HG03457 (cell line): ENCODE measurements around the gene C1R.

Experiments
- ATAC-seq: cut with Tn5 transposase; IDR thresholded peaks from one replicate; pipeline ENCODE4 v1.9.1; 2021; ENCODE audit warnings: moderate number of reproducible peaks; ENCODE audit not compliant: unreplicated experiment

C1R gene

GRCh38 chr12:7092229-7092985, at the start of gene C1R:
TSS of gene C1R (minus strand) at chr12:7092445. CDS start at chr12:7092388, 57 bp downstream.
- ATAC-seq: no peak

DNA sequence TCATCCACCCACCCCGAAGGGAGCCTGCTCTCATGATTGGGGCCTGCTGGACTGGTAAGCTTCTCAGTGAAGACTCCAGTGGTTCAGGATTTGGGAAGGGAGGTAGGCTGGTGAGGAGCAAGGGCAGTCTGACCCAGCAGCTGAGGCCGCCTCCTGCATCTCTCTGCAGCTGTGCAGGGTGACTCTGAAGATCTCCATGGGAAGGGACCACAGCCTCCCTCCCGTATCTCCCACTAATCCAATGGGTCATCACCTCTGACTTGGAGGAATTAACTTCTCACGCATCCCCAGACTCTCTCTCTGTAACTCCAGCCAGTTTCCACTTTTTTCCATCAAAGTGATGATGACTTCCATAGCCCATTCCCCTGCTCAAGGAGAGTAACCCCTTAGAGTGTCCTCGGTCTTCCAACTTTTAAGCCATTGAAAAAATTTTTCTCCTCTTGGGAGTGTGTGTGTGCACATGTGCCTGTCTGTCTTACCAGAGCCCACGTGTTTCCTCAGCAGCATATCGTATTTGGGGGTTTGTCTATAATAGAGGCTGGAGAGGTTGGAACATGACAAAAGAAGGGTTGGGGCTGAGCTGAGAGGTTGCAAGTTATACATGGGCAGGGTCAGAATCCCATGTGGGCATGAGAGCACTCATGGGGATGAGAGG, 49.2 kb upstream of the C1R start:
- no peak for ATAC-seq

GRCh38 chr12:7139200-7139599, 47.0 kb upstream of the C1R start:
- no peak for ATAC-seq

DNA sequence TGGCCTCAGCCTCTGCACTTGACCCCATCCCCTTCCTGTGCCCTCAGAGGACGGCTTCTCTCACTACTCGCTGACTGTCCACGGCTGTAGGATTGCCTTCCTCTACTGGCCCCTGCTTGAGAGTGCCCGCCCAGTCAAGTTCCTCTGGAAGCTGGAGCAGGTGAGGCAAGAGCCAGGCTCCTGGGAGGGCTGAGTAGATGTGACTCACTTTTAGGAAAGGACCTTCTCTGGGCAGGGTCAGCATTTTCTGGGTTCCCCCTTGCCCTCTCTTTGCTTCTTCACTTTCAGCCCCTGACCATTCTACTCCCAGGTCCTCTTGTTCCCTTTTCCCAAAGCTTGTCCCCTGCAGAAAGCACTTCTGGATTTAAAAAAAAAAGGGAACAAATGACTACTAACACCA, 45.7 kb upstream of the C1R start:
- ATAC-seq: no peak

DNA sequence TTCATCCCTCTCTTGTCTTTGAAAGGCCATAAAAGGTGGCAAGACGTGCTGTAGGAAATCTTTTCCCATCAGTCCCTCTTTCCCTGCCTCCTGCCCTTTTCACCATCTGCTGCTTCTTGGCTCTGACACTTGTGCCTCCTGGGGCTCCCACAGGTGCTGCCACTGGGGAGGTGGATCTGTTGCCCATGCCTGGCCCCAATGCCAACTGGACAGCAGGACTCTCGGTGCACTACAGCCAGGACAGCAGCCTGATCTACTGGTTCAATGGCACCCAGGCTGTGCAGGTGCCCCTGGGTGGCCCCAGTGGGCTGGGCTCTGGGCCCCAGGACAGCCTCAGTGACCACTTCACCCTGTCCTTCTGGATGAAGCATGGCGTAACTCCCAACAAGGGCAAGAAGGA, 44.4 kb upstream of the C1R start:
- no peak for ATAC-seq

DNA sequence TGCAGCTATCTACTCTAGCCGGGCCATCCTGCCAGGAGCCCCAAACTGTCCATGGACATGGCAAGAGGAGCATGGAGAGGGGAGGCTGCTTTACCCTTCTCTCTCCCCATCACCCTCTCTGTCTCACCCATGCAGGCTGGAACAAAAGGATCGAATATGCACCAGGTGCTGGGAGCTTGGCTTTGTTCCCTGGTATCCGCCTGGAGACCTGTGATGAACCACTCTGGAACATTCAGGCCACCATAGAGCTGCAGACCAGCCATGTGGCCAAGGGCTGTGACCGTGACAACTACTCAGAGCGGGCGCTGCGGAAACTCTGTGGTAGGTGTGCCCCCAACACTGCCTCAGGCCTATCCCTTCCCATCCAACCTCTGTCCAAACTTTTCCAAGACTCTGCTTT, 43.8 kb upstream of the C1R start:
- ATAC-seq: no peak

DNA sequence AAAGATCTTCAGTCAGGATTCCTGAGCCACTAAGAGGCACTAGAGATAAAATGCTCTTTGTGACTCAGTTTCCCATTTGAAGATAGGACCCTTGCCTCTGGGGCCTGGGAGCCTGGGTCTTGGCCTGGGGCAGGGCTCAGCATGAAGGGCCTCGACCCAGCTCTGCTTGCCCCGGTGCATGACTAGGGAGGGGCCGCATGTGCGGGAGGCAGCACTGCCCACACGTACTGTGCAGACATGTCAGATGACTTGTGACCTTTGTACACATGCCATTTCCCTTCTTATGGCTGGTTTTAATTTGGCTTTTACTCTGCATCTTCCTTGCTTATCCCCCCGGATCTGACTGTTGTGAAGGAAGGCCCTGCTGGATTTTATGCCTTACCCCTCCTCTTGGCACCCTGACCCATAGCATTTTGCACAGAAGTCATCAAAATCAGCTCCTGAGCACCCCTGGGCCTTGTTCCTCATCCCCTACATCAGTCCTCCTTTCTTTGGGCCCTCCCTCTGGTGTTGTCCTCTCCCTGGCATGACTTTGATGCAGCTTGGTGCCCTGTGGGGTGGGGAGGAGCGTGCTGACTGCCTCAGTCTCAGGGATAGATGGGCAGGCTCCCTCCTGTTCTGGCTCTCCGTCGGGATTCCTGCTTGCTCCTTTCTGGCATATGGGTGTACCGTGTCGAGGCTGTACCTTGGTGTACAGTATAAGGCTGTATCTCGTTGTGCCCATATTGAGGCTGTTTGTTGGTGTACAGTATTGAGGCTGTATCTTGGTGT, 42.3 kb upstream of the C1R start:
- no peak for ATAC-seq

GRCh38 chr12:7131502-7131866, 39.2 kb upstream of the C1R start:
- no peak for ATAC-seq

DNA sequence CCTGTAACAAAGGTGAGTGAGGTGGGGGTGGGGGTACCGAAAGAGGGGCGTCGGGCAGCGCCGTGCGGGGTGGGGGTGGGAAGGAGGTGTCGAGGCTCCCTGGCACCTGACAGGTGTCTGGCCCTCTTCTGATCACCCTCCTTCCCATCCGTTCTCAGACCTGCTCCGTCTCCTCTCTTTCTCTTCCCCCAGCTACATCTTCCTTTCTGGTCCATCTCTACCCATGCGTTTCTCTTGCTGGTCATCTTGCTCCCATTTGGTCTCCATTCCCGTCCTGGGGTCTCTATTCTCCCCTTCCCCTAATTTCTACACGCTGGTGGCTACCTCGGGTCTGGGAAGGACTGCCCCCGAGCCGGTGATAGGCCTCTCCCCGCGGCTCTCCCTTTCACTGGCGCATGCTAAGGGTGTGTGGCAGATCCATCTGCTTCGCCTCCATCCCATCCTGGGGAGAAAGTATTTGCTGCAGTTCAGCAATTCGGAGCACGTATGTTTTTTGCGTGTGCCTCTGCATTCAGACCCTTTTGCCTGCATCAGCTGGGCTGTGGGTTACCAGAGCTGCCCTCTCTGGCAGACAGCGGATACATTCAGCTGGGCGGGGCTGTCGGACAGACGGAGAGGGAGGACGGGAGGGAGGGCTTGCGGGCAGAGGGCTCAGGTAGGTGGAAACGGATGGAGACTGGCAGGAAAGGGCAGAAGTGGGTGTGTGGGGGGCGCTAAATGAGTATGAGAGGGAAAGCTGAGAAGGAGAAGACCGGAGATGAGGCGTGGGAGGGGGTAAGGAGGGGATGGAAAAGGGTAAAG, 38.7 kb upstream of the C1R start:
- ATAC-seq: no peak

DNA sequence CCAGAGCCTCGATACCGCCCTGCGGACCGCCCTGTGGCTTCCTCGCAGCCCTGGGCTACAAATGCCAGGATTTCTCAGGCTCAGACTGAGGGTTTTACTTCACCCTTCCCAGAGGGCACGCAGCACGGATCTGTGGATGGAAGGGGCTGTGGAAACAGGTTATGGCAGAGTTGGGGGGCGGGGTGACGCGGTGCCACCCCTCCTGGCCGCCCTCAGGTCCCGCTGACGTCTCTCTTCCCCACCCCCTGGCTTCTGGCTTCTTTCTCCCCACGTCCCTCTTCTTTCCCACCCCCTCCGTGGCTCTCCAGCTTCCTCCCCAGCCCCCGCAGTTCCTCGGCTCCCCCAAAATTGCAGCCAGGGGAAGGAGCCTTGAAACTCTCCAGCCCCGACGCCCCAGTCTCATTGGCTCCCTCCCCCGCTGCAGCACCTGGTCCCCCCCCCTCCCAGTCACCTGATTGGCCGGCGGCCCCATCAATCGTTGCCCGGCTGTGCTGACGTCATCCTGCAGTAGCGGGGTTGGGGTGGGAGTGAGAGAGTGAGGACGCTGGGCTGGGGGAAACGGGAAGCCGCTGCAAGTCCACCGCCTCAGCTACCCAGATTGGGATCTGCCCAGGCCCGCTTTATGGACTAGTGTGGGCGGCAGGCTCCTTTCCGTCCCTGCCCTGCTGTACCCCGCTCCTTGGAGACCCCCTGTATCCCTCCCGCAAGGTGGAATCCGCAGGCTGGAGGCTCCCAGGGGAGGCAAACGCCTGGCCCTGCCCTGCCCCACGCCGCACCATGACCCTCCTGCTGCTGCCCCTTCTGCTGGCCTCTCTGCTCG, 37.8 kb upstream of the C1R start, which contains the start of gene CLSTN3:
TSS of gene CLSTN3 (plus strand) at position 500 of the 820 bp plus-strand sequence. CDS start at position 778, 278 bp downstream.
- no peak for ATAC-seq

- ATAC-seq: no peak
Measured at GRCh38 chr12:7129287-7129871, 37.1 kb upstream of the C1R start.

- no peak for ATAC-seq
Measured at GRCh38 chr12:7128681-7129286, 36.5 kb upstream of the C1R start, which contains the start of gene RBP5. TSS of gene RBP5 (minus strand) at chr12:7128889. CDS start at chr12:7128775, 114 bp downstream.

GRCh38 chr12:7127916-7128626, 35.8 kb upstream of the C1R start:
- no peak for ATAC-seq

- ATAC-seq: no peak
Measured at GRCh38 chr12:7125632-7126227, 33.5 kb upstream of the C1R start.

GRCh38 chr12:7123806-7124522, 31.7 kb upstream of the C1R start:
- no peak for ATAC-seq

GRCh38 chr12:7122811-7123769, 30.8 kb upstream of the C1R start:
- ATAC-seq: no peak
